GM21447 (cell line): ENCODE results near the gene AHNAK.

Experiments used
- ATAC-seq: cut with Tn5 transposase; IDR thresholded peaks from one replicate; pipeline ENCODE4 v1.9.1; 2021; ENCODE audit not compliant: unreplicated experiment

The AHNAK gene

GRCh38 chr11:62536301-62536957 lies 10.2 kb downstream of the AHNAK start:
- no peak for ATAC-seq

- no peak for ATAC-seq
Observed at GRCh38 chr11:62535802-62536201, 10.8 kb downstream of the AHNAK start.

GRCh38 chr11:62534779-62535545 lies 11.6 kb downstream of the AHNAK start:
- ATAC-seq = no peak

GRCh38 chr11:62532096-62532495 lies 14.5 kb downstream of the AHNAK start:
- ATAC-seq = no peak

GRCh38 chr11:62516736-62517371 lies 29.8 kb downstream of the AHNAK start:
- ATAC-seq = no peak

GRCh38 chr11:62514151-62514550 lies 32.5 kb downstream of the AHNAK start:
- ATAC-seq = no peak

- no peak for ATAC-seq
Observed at GRCh38 chr11:62513626-62514025, 33.0 kb downstream of the AHNAK start.

GRCh38 chr11:62512961-62513360 lies 33.6 kb downstream of the AHNAK start:
- ATAC-seq = no peak

GRCh38 chr11:62508336-62509058 lies 38.1 kb downstream of the AHNAK start:
- ATAC-seq = no peak

GRCh38 chr11:62507125-62507422 lies 39.5 kb downstream of the AHNAK start:
- ATAC-seq = no peak

GRCh38 chr11:62506413-62507124 lies 40.0 kb downstream of the AHNAK start:
- ATAC-seq = no peak

GRCh38 chr11:62505440-62506091 lies 41.0 kb downstream of the AHNAK start:
- ATAC-seq = no peak

- no peak for ATAC-seq
Observed at GRCh38 chr11:62505059-62505439, 41.6 kb downstream of the AHNAK start.

GRCh38 chr11:62504158-62504973 lies 42.2 kb downstream of the AHNAK start:
- no peak for ATAC-seq

GRCh38 chr11:62502030-62502730 lies 44.4 kb downstream of the AHNAK start:
- no peak for ATAC-seq

GRCh38 chr11:62501432-62501891 lies 45.1 kb downstream of the AHNAK start:
- ATAC-seq = no peak

- no peak for ATAC-seq
Observed at GRCh38 chr11:62500650-62501030, 46.0 kb downstream of the AHNAK start.

- ATAC-seq = no peak
Observed at GRCh38 chr11:62499944-62500649, 46.5 kb downstream of the AHNAK start.
